IMR-90 (cell line): Measurements from ENCODE around the gene RXYLT1.

Experiments used
- BHLHE40 ChIP-seq: fragments of 150-350 bp; IDR thresholded peaks from 2 replicates; pipeline ENCODE4 v1.6.1; 2016; ENCODE audit warnings: mild to moderate bottlenecking, low read depth, low read length
- CEBPB ChIP-seq: IDR thresholded peaks from 2 replicates; pipeline ENCODE4 v1.6.1; 2012; ENCODE audit warnings: low read depth, low read length, improper control_type of control experiment
- FOS ChIP-seq: fragments of 150-350 bp; IDR thresholded peaks from 2 replicates; pipeline ENCODE4 v1.6.1; 2016; ENCODE audit warnings: low read depth, low read length
- MAFK ChIP-seq: IDR thresholded peaks from 2 replicates; pipeline ENCODE4 v1.6.1; 2012; ENCODE audit warnings: low read depth, low read length, improper control_type of control experiment
- MXI1 ChIP-seq: IDR thresholded peaks from 2 replicates; pipeline ENCODE4 v1.6.1; 2012; ENCODE audit warnings: low read depth, mild to moderate bottlenecking, low read length, moderate library complexity, borderline replicate concordance
- NFE2L2 ChIP-seq: fragments of 150-350 bp; IDR thresholded peaks from 2 replicates; pipeline ENCODE4 v1.6.1; 2016; ENCODE audit warnings: low read depth, mild to moderate bottlenecking, low read length
- POLR2A ChIP-seq: IDR thresholded peaks from 2 replicates; pipeline ENCODE4 v1.6.1; 2012; ENCODE audit warnings: mild to moderate bottlenecking, low read depth, low read length
- RAD21 ChIP-seq: IDR thresholded peaks from 2 replicates; pipeline ENCODE4 v1.6.1; 2012; ENCODE audit warnings: low read length, improper control_type of control experiment
- RCOR1 ChIP-seq: IDR thresholded peaks from 2 replicates; pipeline ENCODE4 v1.6.1; 2012; ENCODE audit warnings: mild to moderate bottlenecking, low read length, improper control_type of control experiment; ENCODE audit not compliant: insufficient replicate concordance
- RFX5 ChIP-seq: IDR thresholded peaks from 2 replicates; pipeline ENCODE4 v1.8.0; 2012; ENCODE audit warnings: low read depth, mild to moderate bottlenecking, low read length, moderate library complexity
- SMC3 ChIP-seq: fragments of 150-350 bp; IDR thresholded peaks from 2 replicates; pipeline ENCODE4 v1.6.1; 2016; ENCODE audit warnings: low read depth, mild to moderate bottlenecking, antibody characterized with exemption, low read length, moderate library complexity
- TF ChIP-seq, protein P1 (sequence below): conservative IDR thresholded peaks from 2 replicates; pipeline ENCODE4 v1.5.1; 2012; ENCODE audit warnings: mild to moderate bottlenecking, low read depth, low read length, improper control_type of control experiment
- TF ChIP-seq, protein P2 (sequence below): fragments of 150-350 bp; IDR thresholded peaks from 2 replicates; pipeline ENCODE4 v1.6.1; 2016; ENCODE audit warnings: low read depth, mild to moderate bottlenecking, low read length, moderate library complexity, borderline replicate concordance
- TF ChIP-seq, protein P3 (sequence below): fragments of 150-350 bp; IDR thresholded peaks from 2 replicates; pipeline ENCODE4 v1.6.1; 2017; ENCODE audit warnings: mild to moderate bottlenecking, antibody characterized with exemption, low read length, low read depth

DNA sequence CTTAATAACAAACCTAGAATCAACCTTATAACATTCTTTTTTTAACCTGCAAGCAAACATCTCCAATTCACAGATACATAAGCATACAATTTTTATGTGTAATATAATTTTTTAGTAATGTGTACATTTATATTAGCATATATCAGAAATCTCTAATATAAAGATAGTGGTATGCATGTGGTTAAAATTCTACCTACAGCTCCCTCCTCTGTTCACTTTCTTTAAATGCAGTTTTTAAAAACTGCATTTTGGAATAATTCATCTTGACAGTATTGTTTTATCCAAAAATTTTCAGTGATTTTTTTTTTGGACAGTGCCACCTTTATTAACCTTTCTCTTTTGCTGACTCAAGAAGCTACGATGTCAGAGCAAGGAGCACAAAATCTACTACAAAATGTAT, 13.2 kb upstream of the RXYLT1 start:
- 0 out of 2 replicates have a peak, but pooled peaks have one; percentile 20 for TF ChIP-seq SMC3
- TF ChIP-seq, protein P1, sequence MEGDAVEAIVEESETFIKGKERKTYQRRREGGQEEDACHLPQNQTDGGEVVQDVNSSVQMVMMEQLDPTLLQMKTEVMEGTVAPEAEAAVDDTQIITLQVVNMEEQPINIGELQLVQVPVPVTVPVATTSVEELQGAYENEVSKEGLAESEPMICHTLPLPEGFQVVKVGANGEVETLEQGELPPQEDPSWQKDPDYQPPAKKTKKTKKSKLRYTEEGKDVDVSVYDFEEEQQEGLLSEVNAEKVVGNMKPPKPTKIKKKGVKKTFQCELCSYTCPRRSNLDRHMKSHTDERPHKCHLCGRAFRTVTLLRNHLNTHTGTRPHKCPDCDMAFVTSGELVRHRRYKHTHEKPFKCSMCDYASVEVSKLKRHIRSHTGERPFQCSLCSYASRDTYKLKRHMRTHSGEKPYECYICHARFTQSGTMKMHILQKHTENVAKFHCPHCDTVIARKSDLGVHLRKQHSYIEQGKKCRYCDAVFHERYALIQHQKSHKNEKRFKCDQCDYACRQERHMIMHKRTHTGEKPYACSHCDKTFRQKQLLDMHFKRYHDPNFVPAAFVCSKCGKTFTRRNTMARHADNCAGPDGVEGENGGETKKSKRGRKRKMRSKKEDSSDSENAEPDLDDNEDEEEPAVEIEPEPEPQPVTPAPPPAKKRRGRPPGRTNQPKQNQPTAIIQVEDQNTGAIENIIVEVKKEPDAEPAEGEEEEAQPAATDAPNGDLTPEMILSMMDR: peak; percentile 29
- TF ChIP-seq RAD21: no peak
- TF ChIP-seq POLR2A: no peak
- TF ChIP-seq MXI1: no peak
- TF ChIP-seq RCOR1: no peak
- TF ChIP-seq NFE2L2: no peak
- TF ChIP-seq CEBPB: no peak
- TF ChIP-seq MAFK: no peak
- TF ChIP-seq RFX5: no peak
- TF ChIP-seq, protein P2, sequence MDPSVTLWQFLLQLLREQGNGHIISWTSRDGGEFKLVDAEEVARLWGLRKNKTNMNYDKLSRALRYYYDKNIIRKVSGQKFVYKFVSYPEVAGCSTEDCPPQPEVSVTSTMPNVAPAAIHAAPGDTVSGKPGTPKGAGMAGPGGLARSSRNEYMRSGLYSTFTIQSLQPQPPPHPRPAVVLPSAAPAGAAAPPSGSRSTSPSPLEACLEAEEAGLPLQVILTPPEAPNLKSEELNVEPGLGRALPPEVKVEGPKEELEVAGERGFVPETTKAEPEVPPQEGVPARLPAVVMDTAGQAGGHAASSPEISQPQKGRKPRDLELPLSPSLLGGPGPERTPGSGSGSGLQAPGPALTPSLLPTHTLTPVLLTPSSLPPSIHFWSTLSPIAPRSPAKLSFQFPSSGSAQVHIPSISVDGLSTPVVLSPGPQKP: no peak
- TF ChIP-seq, protein P3, sequence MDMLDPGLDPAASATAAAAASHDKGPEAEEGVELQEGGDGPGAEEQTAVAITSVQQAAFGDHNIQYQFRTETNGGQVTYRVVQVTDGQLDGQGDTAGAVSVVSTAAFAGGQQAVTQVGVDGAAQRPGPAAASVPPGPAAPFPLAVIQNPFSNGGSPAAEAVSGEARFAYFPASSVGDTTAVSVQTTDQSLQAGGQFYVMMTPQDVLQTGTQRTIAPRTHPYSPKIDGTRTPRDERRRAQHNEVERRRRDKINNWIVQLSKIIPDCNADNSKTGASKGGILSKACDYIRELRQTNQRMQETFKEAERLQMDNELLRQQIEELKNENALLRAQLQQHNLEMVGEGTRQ: no peak
- no peak for TF ChIP-seq FOS
- TF ChIP-seq BHLHE40: no peak
